Caco-2 (cell line): ENCODE measurements around the gene KDM3B. TPM values are rescaled to one million over a fixed set of nuclear protein-coding genes. Genes with fewer than 3 reads are reported as not detected.
"Not testable (repeated sequence)": the region's sequence is repeated elsewhere in the genome, so short reads cannot be mapped to it uniquely, and the experiment has no call there.

Source experiments
- BruUV-seq: library from RNA; stranded (reverse); fragments of 400-500 nt; replicated peaks from 2 replicates; lab custom pipeline; 2021; lab: Mats Ljungman, UMichigan
- CTCF ChIA-PET: fragments of 300-600 bp; sonication (Branson Sonifier 250); formaldehyde crosslinking; loops from one replicate; lab custom pipeline; 2022; ENCODE audit warnings: antibody characterized with exemption; lab: Charles Lee
- POLR2A ChIA-PET: fragments of 300-600 bp; sonication (Branson Sonifier 250); formaldehyde crosslinking; loops from one replicate; lab custom pipeline; 2022; ENCODE audit warnings: antibody characterized with exemption; lab: Charles Lee
- DNase-seq, 2 experiments: peaks; one replicate each; pipeline versions ENCODE4 v3.0.0 to v3.0.0-alpha.2; 2020 to 2022
- H3K27me3 ChIP-seq: replicated peaks from 2 replicates; pipeline ENCODE4 v1.6.0; 2011; ENCODE audit warnings: low read length; ENCODE audit not compliant: control insufficient read depth, insufficient read depth
- H3K36me3 ChIP-seq: 2 replicates; pipeline ENCODE4 v1.5.1; 2011; ENCODE audit warnings: low read length; ENCODE audit not compliant: control insufficient read depth, insufficient read depth
- H3K4me1 ChIP-seq: fragments of 250-450 bp; sonication (Bioruptor Pico); 2 replicates; pipeline ENCODE4 v1.5.1; 2020; ENCODE audit warnings: mild to moderate bottlenecking
- H3K4me3 ChIP-seq: 2 replicates; pipeline ENCODE4 v1.5.1; 2011; ENCODE audit warnings: low read depth, mild to moderate bottlenecking, control low read depth, low read length
- H3K9me3 ChIP-seq: fragments of 250-450 bp; sonication (Bioruptor Pico); 2 replicates; pipeline ENCODE4 v1.5.1; 2020; ENCODE audit warnings: mild to moderate bottlenecking, moderate library complexity
- H3K27ac Mint-ChIP-seq: one replicate; pipeline ENCODE4 v1.8.0; 2022; ENCODE audit warnings: mixed read lengths; ENCODE audit not compliant: unreplicated experiment
- H3K27me3 Mint-ChIP-seq: one replicate; pipeline ENCODE4 v1.8.0; 2022; ENCODE audit warnings: mixed read lengths; ENCODE audit not compliant: insufficient read depth, unreplicated experiment
- H3K36me3 Mint-ChIP-seq: one replicate; pipeline ENCODE4 v1.8.0; 2022; ENCODE audit warnings: mild to moderate bottlenecking, mixed read lengths; ENCODE audit not compliant: insufficient read depth, unreplicated experiment
- H3K4me1 Mint-ChIP-seq: one replicate; pipeline ENCODE4 v1.8.0; 2022; ENCODE audit warnings: low read depth, mixed read lengths; ENCODE audit not compliant: unreplicated experiment
- H3K4me3 Mint-ChIP-seq: one replicate; pipeline ENCODE4 v1.8.0; 2022; ENCODE audit warnings: mild to moderate bottlenecking, moderate library complexity, mixed read lengths; ENCODE audit not compliant: unreplicated experiment
- H3K9me3 Mint-ChIP-seq: one replicate; pipeline ENCODE4 v1.8.0; 2022; ENCODE audit warnings: mixed read lengths; ENCODE audit not compliant: unreplicated experiment
- intact Hi-C: fragments of 100-400 bp; cut with micrococcal nuclease; formaldehyde crosslinking; loops from one replicate; pipeline ENCODE4 v1.10.0; 2022; ENCODE audit not compliant: unreplicated experiment
- total RNA-seq: library from RNA; stranded (reverse); gene quantifications from 2 replicates; pipeline ENCODE4 v1.2.3, GENCODE V29; 2022
- TF ChIP-seq, protein P1 (sequence below), 2 experiments: fragments of 200-600 bp in 1 of 2; IDR thresholded peaks; 1 replicate in 1 of 2; 2 replicates in 1 of 2; pipeline versions ENCODE4 v1.5.1 to v1.8.0; 2011 to 2022; ENCODE audit warnings: antibody characterized with exemption in 1 of 2, control low read depth in 1 of 2, inconsistent platforms in 1 of 2, low read depth in 1 of 2, low read length in 1 of 2, mild to moderate bottlenecking in 1 of 2, moderate library complexity in 1 of 2; ENCODE audit not compliant: insufficient read depth in 1 of 2, severe bottlenecking in 1 of 2, unreplicated experiment in 1 of 2

The KDM3B gene
- total RNA-seq, 1 experiment from 2014 or later = 71.8 TPM

DNA sequence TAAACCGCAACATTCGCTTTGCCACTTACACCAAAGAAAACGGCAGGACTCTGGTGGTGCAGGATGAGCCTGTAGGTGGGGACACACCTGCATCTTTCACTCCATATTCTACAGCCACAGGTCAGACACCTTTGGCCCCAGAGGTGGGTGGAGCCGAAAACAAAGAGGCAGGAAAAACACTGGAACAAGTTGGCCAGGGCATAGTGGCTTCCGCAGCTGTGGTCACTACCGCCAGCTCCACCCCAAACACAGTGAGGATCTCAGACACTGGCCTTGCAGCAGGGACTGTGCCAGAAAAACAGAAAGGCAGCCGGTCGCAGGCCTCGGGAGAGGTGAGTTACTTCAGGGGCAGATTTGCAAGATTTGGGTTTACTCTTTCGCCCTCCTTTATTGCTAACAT, 33.8 kb downstream of the KDM3B start:
- Mint-ChIP-seq H3K4me1 (no peaks in the 10 kb centered on the region), H3K27me3 (no peaks in the 10 kb centered on the region), H3K27ac (no peak overlapping the region), H3K9me3 (no peaks in the 10 kb centered on the region), H3K4me3 (no peak overlapping the region), H3K36me3 (peaks cover 70% of the 10 kb centered on the region)
- TF ChIP-seq, protein P1, sequence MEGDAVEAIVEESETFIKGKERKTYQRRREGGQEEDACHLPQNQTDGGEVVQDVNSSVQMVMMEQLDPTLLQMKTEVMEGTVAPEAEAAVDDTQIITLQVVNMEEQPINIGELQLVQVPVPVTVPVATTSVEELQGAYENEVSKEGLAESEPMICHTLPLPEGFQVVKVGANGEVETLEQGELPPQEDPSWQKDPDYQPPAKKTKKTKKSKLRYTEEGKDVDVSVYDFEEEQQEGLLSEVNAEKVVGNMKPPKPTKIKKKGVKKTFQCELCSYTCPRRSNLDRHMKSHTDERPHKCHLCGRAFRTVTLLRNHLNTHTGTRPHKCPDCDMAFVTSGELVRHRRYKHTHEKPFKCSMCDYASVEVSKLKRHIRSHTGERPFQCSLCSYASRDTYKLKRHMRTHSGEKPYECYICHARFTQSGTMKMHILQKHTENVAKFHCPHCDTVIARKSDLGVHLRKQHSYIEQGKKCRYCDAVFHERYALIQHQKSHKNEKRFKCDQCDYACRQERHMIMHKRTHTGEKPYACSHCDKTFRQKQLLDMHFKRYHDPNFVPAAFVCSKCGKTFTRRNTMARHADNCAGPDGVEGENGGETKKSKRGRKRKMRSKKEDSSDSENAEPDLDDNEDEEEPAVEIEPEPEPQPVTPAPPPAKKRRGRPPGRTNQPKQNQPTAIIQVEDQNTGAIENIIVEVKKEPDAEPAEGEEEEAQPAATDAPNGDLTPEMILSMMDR (IDR thresholded peaks at IDR 0.05; ENCODE audit: insufficient read depth in 1 of 2, low read depth in 1 of 2, low read length in 1 of 2, severe bottlenecking in 1 of 2, unreplicated experiment in 1 of 2) = no peak
- peak in 1 of 2 experiments; percentile 21 for DNase-seq
- peaks cover 2% of the 10 kb centered on the region; the same call in 1 of the 2 replicates for H3K36me3 ChIP-seq
- no peaks in the 10 kb centered on the region for H3K9me3 ChIP-seq
- ChIA-PET POLR2A (interaction anchor here (0.6 kb wide), 1 partner anchor 48 kb away, joined by 4 read pairs; the partner anchor contains the start of gene FAM53C), CTCF (no interaction called here)
- H3K4me3 ChIP-seq = no peak overlapping the region
- intact Hi-C loops = no loop called here
- no peaks in the 10 kb centered on the region for H3K4me1 ChIP-seq
- H3K27me3 ChIP-seq = no peaks in the 10 kb centered on the region
- BruUV-seq = no TSS peak

DNA sequence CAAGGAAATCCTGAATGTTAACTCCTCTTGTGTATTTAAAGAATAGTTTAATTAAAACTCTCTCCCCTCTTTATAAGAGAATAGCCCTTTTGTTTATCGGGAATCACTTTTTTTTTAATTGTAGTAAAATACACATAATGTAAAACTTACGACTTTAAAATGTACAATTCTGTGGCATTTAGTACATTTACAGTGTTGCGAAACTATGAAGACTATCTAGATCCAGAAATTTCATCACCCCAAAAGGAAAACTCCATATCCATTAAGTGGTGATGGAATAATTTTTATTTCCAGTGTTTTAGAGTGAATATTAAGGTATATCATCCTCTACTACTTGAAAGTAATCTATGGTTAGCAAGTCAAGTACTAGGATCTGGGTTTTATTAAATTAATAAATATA, 36.8 kb downstream of the KDM3B start:
- Histone ChIP-seq H3K36me3 (peaks cover 3% of the 10 kb centered on the region), H3K9me3 (no peaks in the 10 kb centered on the region), H3K27me3 (no peaks in the 10 kb centered on the region), H3K4me1 (no peaks in the 10 kb centered on the region), H3K4me3 (no peak overlapping the region)
- Mint-ChIP-seq H3K4me3 (no peak overlapping the region), H3K36me3 (peaks cover 57% of the 10 kb centered on the region), H3K27ac (no peak overlapping the region), H3K27me3 (no peaks in the 10 kb centered on the region), H3K9me3 (no peaks in the 10 kb centered on the region), H3K4me1 (no peaks in the 10 kb centered on the region)
- no peak for DNase-seq
- TF ChIP-seq, protein P1 (IDR thresholded peaks at IDR 0.05; ENCODE audit: insufficient read depth in 1 of 2, low read depth in 1 of 2, low read length in 1 of 2, severe bottlenecking in 1 of 2, unreplicated experiment in 1 of 2) = no peak
- POLR2A ChIA-PET = no interaction called here
- BruUV-seq = no TSS peak
- CTCF ChIA-PET = no interaction called here
- intact Hi-C loops = no loop called here

DNA sequence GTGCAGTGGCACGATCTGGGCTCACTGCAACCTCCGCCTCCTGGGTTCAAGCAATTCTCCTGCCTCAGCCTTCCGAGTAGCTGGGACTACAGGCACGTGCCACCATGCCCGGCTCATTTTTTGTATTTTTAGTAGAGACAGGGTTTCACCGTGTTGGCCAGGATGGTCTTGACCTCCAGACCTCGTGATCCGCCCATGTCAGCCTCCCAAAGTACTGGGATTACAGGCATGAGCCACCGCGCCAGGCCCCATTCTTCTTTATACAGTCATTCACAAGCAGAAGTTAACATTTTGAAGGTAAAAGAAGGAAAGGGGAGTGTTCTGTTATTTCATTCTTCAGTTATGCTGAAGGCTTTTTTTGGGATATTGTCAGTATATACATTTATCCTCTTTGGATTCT, 37.4 kb downstream of the KDM3B start:
- peaks cover 57% of the 10 kb centered on the region for H3K36me3 Mint-ChIP-seq
- DNase-seq, H3K27me3 Mint-ChIP-seq, H3K27me3 ChIP-seq, H3K4me1 Mint-ChIP-seq, intact Hi-C loops, H3K9me3 Mint-ChIP-seq, H3K9me3 ChIP-seq, H3K27ac Mint-ChIP-seq, H3K4me1 ChIP-seq, H3K4me3 Mint-ChIP-seq, H3K36me3 ChIP-seq, CTCF ChIA-PET, BruUV-seq, POLR2A ChIA-PET, H3K4me3 ChIP-seq: not testable (repeated sequence)
